Trophoblast cell (in vitro differentiated cells and primary cell): ENCODE results near the gene CRADD.

Experiments
- DNase-seq, 2 donors: peaks; one replicate each; pipeline ENCODE4 v3.0.0-alpha.2; 2016
- H2AFZ ChIP-seq: 2 replicates; pipeline ENCODE4 v1.6.1; 2013; ENCODE audit warnings: low read length, moderate library complexity, mild to moderate bottlenecking; ENCODE audit not compliant: insufficient read depth, poor library complexity
- H2AK5ac ChIP-seq: 2 replicates; pipeline ENCODE4 v1.6.1; 2013; ENCODE audit warnings: mild to moderate bottlenecking, low read length
- H2BK120ac ChIP-seq: 2 replicates; pipeline ENCODE4 v1.6.1; 2013; ENCODE audit warnings: low read length, mild to moderate bottlenecking, moderate library complexity; ENCODE audit not compliant: insufficient read depth, poor library complexity
- H2BK12ac ChIP-seq: 2 replicates; pipeline ENCODE4 v1.6.1; 2013; ENCODE audit warnings: mild to moderate bottlenecking, low read length, moderate library complexity
- H2BK5ac ChIP-seq: 2 replicates; pipeline ENCODE4 v1.6.1; 2013; ENCODE audit warnings: low read length, low read depth, moderate library complexity, mild to moderate bottlenecking; ENCODE audit not compliant: poor library complexity
- H3K14ac ChIP-seq: 2 replicates; pipeline ENCODE4 v1.6.1; 2013; ENCODE audit warnings: mild to moderate bottlenecking, low read length
- H3K18ac ChIP-seq: 2 replicates; pipeline ENCODE4 v1.6.1; 2013; ENCODE audit warnings: mild to moderate bottlenecking, low read length
- H3K23ac ChIP-seq: 2 replicates; pipeline ENCODE4 v1.6.1; 2013; ENCODE audit warnings: low read length
- H3K27ac ChIP-seq: 2 replicates; pipeline ENCODE4 v1.5.1; 2013; ENCODE audit warnings: low read depth, mild to moderate bottlenecking, inconsistent platforms, low read length, moderate library complexity
- H3K27me3 ChIP-seq: 2 replicates; pipeline ENCODE4 v1.6.1; 2013; ENCODE audit warnings: inconsistent platforms, mild to moderate bottlenecking, low read length, moderate library complexity; ENCODE audit not compliant: insufficient read depth
- H3K36me3 ChIP-seq, 2 experiments: 1 replicate in 1 of 2; 2 replicates in 1 of 2; pipeline ENCODE4 v1.6.1; 2013; ENCODE audit warnings: low read length in 2 of 2, mild to moderate bottlenecking in 2 of 2, moderate library complexity in 1 of 2; ENCODE audit not compliant: insufficient read depth in 2 of 2, control insufficient read depth in 1 of 2
- H3K4ac ChIP-seq: 2 replicates; pipeline ENCODE4 v1.6.1; 2013; ENCODE audit warnings: low read depth, mild to moderate bottlenecking, low read length, moderate library complexity
- H3K4me1 ChIP-seq, 2 experiments: 1 replicate in 1 of 2; 2 replicates in 1 of 2; pipeline ENCODE4 v1.6.1; 2013; ENCODE audit warnings: low read length in 2 of 2, mild to moderate bottlenecking in 2 of 2, moderate library complexity in 1 of 2; ENCODE audit not compliant: insufficient read depth in 2 of 2, control insufficient read depth in 1 of 2
- H3K4me2 ChIP-seq: 2 replicates; pipeline ENCODE4 v1.6.1; 2013; ENCODE audit warnings: inconsistent platforms, mild to moderate bottlenecking, low read length, moderate library complexity
- H3K4me3 ChIP-seq: 2 replicates; pipeline ENCODE4 v1.5.1; 2013; ENCODE audit warnings: mild to moderate bottlenecking, low read depth, low read length, inconsistent platforms
- H3K79me1 ChIP-seq: one replicate; pipeline ENCODE4 v1.6.1; 2013; ENCODE audit warnings: low read length
- H3K79me2 ChIP-seq: 2 replicates; pipeline ENCODE4 v1.6.1; 2013; ENCODE audit warnings: low read length, mild to moderate bottlenecking; ENCODE audit not compliant: control insufficient read depth, insufficient read depth, poor library complexity
- H3K9ac ChIP-seq: 2 replicates; pipeline ENCODE4 v1.6.1; 2013; ENCODE audit warnings: mild to moderate bottlenecking, low read length
- H3K9me3 ChIP-seq: 2 replicates; pipeline ENCODE4 v1.6.1; 2013; ENCODE audit warnings: low read depth, mild to moderate bottlenecking, control low read depth, inconsistent platforms, low read length; ENCODE audit not compliant: insufficient read depth
- H4K12ac ChIP-seq: 2 replicates; pipeline ENCODE4 v1.6.1; 2013; ENCODE audit warnings: low read depth, mild to moderate bottlenecking, low read length, moderate library complexity
- H4K8ac ChIP-seq: 2 replicates; pipeline ENCODE4 v1.6.1; 2013; ENCODE audit warnings: low read depth, mild to moderate bottlenecking, low read length, moderate library complexity
- H4K91ac ChIP-seq: one replicate; pipeline ENCODE4 v1.6.1; 2013; ENCODE audit warnings: low read depth, mild to moderate bottlenecking, low read length, moderate library complexity
- WGBS: extraction: QIAGEN DNeasy Blood & Tissue Kit; methylation state at CpG from one replicate; pipeline ENCODE4 v1.1.7; 2013; ENCODE audit warnings: missing lambda C conversion rate; ENCODE audit not compliant: insufficient read length, insufficient coverage; ENCODE audit errors: extremely low coverage; 5-methylcytosine and 5-hydroxymethylcytosine counted together

CRADD gene

GRCh38 chr12:93913845-93914244 lies 236.7 kb downstream of the CRADD start:
- Histone ChIP-seq H2AK5ac (no peak overlapping the region), H3K18ac (no peak overlapping the region)

GRCh38 chr12:93914281-93914680 lies 237.1 kb downstream of the CRADD start:
- no peak overlapping the region for H3K23ac ChIP-seq
- H3K9me3 ChIP-seq: no peaks in the 10 kb centered on the region
- H3K79me2 ChIP-seq: no peaks in the 10 kb centered on the region
- no peak overlapping the region for H4K12ac ChIP-seq
- no peak overlapping the region for H3K14ac ChIP-seq
- H3K36me3 ChIP-seq: no peaks in the 10 kb centered on the region
- H3K18ac ChIP-seq: no peak overlapping the region
- no peak overlapping the region for H4K8ac ChIP-seq
- H2BK5ac ChIP-seq: no peak overlapping the region
- no peak overlapping the region for H2BK12ac ChIP-seq
- WGBS: no CpG with 5 or more reads among the region's 5 CpGs
- H3K27ac ChIP-seq: no peak overlapping the region
- H2AK5ac ChIP-seq: no peak overlapping the region
- H3K9ac ChIP-seq: no peak overlapping the region
- no peak overlapping the region for H2AFZ ChIP-seq
- H3K4me2 ChIP-seq: no peak overlapping the region
- no peak for DNase-seq
- no peaks in the 10 kb centered on the region for H3K4me1 ChIP-seq
- H4K91ac ChIP-seq: no peak overlapping the region
- no peak overlapping the region for H3K4ac ChIP-seq
- H3K27me3 ChIP-seq: no peaks in the 10 kb centered on the region
- H2BK120ac ChIP-seq: no peak overlapping the region
- H3K79me1 ChIP-seq: no peaks in the 10 kb centered on the region
- no peak overlapping the region for H3K4me3 ChIP-seq

More at GRCh38 chr12:93913845-93914244, 236.7 kb downstream of the CRADD start:
- H3K9me3 ChIP-seq: no peaks in the 10 kb centered on the region
- H3K4ac ChIP-seq: no peak overlapping the region
- H4K91ac ChIP-seq: no peak overlapping the region
- H3K79me2 ChIP-seq: no peaks in the 10 kb centered on the region
- H3K9ac ChIP-seq: no peak overlapping the region
- no peak overlapping the region for H3K27ac ChIP-seq
- no peaks in the 10 kb centered on the region for H3K79me1 ChIP-seq
- no peak overlapping the region for H3K14ac ChIP-seq
- H2BK120ac ChIP-seq: no peak overlapping the region
- no peak for DNase-seq
- H3K4me1 ChIP-seq: no peaks in the 10 kb centered on the region
- no peak overlapping the region for H2BK5ac ChIP-seq
- no peak overlapping the region for H3K23ac ChIP-seq
- no peaks in the 10 kb centered on the region for H3K27me3 ChIP-seq
- H2AFZ ChIP-seq: no peak overlapping the region
- no peaks in the 10 kb centered on the region for H3K36me3 ChIP-seq
- no peak overlapping the region for H3K4me2 ChIP-seq
- H3K4me3 ChIP-seq: no peak overlapping the region
- no peak overlapping the region for H4K8ac ChIP-seq
- no peak overlapping the region for H4K12ac ChIP-seq
- no peak overlapping the region for H2BK12ac ChIP-seq

- Histone ChIP-seq H3K79me1 (no peaks in the 10 kb centered on the region), H3K79me2 (no peaks in the 10 kb centered on the region), H3K36me3 (no peaks in the 10 kb centered on the region), H3K14ac (no peak overlapping the region), H2BK12ac (no peak overlapping the region), H3K18ac (no peak overlapping the region), H3K4me2 (no peak overlapping the region), H3K9me3 (no peaks in the 10 kb centered on the region), H4K12ac (no peak overlapping the region), H3K23ac (no peak overlapping the region), H2AK5ac (no peak overlapping the region), H3K9ac (no peak overlapping the region), H3K27me3 (no peaks in the 10 kb centered on the region), H3K4ac (no peak overlapping the region), H3K4me3 (no peak overlapping the region), H2AFZ (no peak overlapping the region), H3K4me1 (no peaks in the 10 kb centered on the region), H3K27ac (no peak overlapping the region), H4K8ac (no peak overlapping the region), H4K91ac (no peak overlapping the region), H2BK5ac (no peak overlapping the region), H2BK120ac (no peak overlapping the region)
- no CpG with 5 or more reads among the region's 3 CpGs for WGBS
- no peak for DNase-seq
Measured at GRCh38 chr12:93915411-93915810, 238.2 kb downstream of the CRADD start.

GRCh38 chr12:93916402-93916801 lies 239.2 kb downstream of the CRADD start:
- no peak overlapping the region for H2BK12ac ChIP-seq
- no peak overlapping the region for H3K9ac ChIP-seq
- DNase-seq: no peak
- H3K14ac ChIP-seq: no peak overlapping the region
- no peaks in the 10 kb centered on the region for H3K4me1 ChIP-seq
- H4K12ac ChIP-seq: no peak overlapping the region
- H2AK5ac ChIP-seq: no peak overlapping the region
- no peak overlapping the region for H4K91ac ChIP-seq
- H3K36me3 ChIP-seq: no peaks in the 10 kb centered on the region
- no peak overlapping the region for H2BK120ac ChIP-seq
- H3K27me3 ChIP-seq: no peaks in the 10 kb centered on the region
- no peaks in the 10 kb centered on the region for H3K79me1 ChIP-seq
- no peaks in the 10 kb centered on the region for H3K9me3 ChIP-seq
- WGBS: no CpG with 5 or more reads among the region's 7 CpGs
- H3K27ac ChIP-seq: no peak overlapping the region
- no peak overlapping the region for H3K23ac ChIP-seq
- no peak overlapping the region for H2BK5ac ChIP-seq
- no peak overlapping the region for H3K4me2 ChIP-seq
- no peak overlapping the region for H3K4me3 ChIP-seq
- H4K8ac ChIP-seq: no peak overlapping the region
- H3K79me2 ChIP-seq: no peaks in the 10 kb centered on the region
- H2AFZ ChIP-seq: no peak overlapping the region
- H3K18ac ChIP-seq: no peak overlapping the region
- H3K4ac ChIP-seq: no peak overlapping the region
